ENCODE measurements around the gene LGR6.

- TF ChIP-seq POLR2A (IDR thresholded peaks at IDR 0.05) (no peak), CTCF (IDR thresholded peaks at IDR 0.05) (no peak)
These were observed 81.6 kb downstream of the LGR6 start for GRCh38 chr1:202275061-202275770.

Data from Peyer's patch (tissue), 4 donors.